GM19035 (cell line): ENCODE results near the gene WFIKKN2.

ENCODE experiments used
- ATAC-seq: cut with Tn5 transposase; IDR thresholded peaks from one replicate; pipeline ENCODE4 v1.9.1; 2021; ENCODE audit not compliant: unreplicated experiment

The WFIKKN2 gene

GRCh38 chr17:50808413-50808812 lies 27.0 kb upstream of the WFIKKN2 start:
- ATAC-seq = no peak

- no peak for ATAC-seq
These were observed 26.5 kb upstream of the WFIKKN2 start for GRCh38 chr17:50808888-50809287.

GRCh38 chr17:50813583-50813982 lies 21.8 kb upstream of the WFIKKN2 start:
- no peak for ATAC-seq

- ATAC-seq = no peak
These were observed 20.0 kb upstream of the WFIKKN2 start for GRCh38 chr17:50815400-50815799.

- ATAC-seq = no peak
These were observed 19.1 kb upstream of the WFIKKN2 start for GRCh38 chr17:50816271-50816670.

- ATAC-seq = no peak
These were observed 18.3 kb upstream of the WFIKKN2 start for GRCh38 chr17:50816771-50817751.

GRCh38 chr17:50817838-50818237 lies 17.5 kb upstream of the WFIKKN2 start:
- ATAC-seq = no peak

- no peak for ATAC-seq
These were observed 17.1 kb upstream of the WFIKKN2 start for GRCh38 chr17:50818261-50818660.

GRCh38 chr17:50818921-50819657 lies 16.3 kb upstream of the WFIKKN2 start:
- no peak for ATAC-seq

- ATAC-seq = no peak
These were observed 14.7 kb upstream of the WFIKKN2 start for GRCh38 chr17:50820651-50821050.

- ATAC-seq = no peak
These were observed 12.8 kb upstream of the WFIKKN2 start for GRCh38 chr17:50822550-50822949.

- ATAC-seq = no peak
These were observed 11.0 kb upstream of the WFIKKN2 start for GRCh38 chr17:50824429-50824828.

GRCh38 chr17:50825188-50825587 lies 10.2 kb upstream of the WFIKKN2 start:
- ATAC-seq = no peak

GRCh38 chr17:50828508-50829170 lies 6.7 kb upstream of the WFIKKN2 start:
- ATAC-seq = peak; percentile 74

GRCh38 chr17:50829332-50829731 lies 6.1 kb upstream of the WFIKKN2 start:
- ATAC-seq = no peak

- no peak for ATAC-seq
These were observed 5.0 kb upstream of the WFIKKN2 start for GRCh38 chr17:50830352-50830751.

GRCh38 chr17:50830994-50831393 lies 4.4 kb upstream of the WFIKKN2 start:
- no peak for ATAC-seq

- ATAC-seq = no peak
These were observed 3.9 kb upstream of the WFIKKN2 start for GRCh38 chr17:50831471-50831928.

- no peak for ATAC-seq
These were observed 3.0 kb upstream of the WFIKKN2 start for GRCh38 chr17:50832267-50832863.

- no peak for ATAC-seq
These were observed 2.5 kb upstream of the WFIKKN2 start for GRCh38 chr17:50832864-50833381.
